Lung (tissue), 12 donors: ENCODE results near the gene HBEGF. TPM values are rescaled to one million over a fixed set of nuclear protein-coding genes. Genes with fewer than 3 reads are reported as not detected.

Source experiments
- ATAC-seq: fragments of 200-7000 bp; cut with Tn5 transposase; one replicate; pipeline ENCODE4 v1.9.1; 2020; ENCODE audit warnings: moderate number of reproducible peaks; ENCODE audit not compliant: insufficient read depth, low FRiP score
- DNase-seq, 3 donors: peaks; one replicate each; pipeline ENCODE4 v3.0.0-alpha.2; 2013 to 2017
- H3K27ac ChIP-seq, 2 donors: one replicate each; pipeline ENCODE4 v1.5.1; 2013; ENCODE audit warnings: mild to moderate bottlenecking in 2 of 2, moderate library complexity in 2 of 2, control low read depth in 1 of 2, inconsistent platforms in 1 of 2, low read depth in 1 of 2, low read length in 1 of 2
- H3K27me3 ChIP-seq, 3 donors: one replicate each; pipeline ENCODE4 v1.5.1; 2013; ENCODE audit warnings: low read length in 2 of 3; ENCODE audit not compliant: control insufficient read depth in 3 of 3, insufficient read depth in 3 of 3
- H3K36me3 ChIP-seq, 4 donors: one replicate each; pipeline ENCODE4 v1.5.1; 2013; ENCODE audit warnings: low read length in 4 of 4, mild to moderate bottlenecking in 1 of 4, moderate library complexity in 1 of 4; ENCODE audit not compliant: control insufficient read depth in 4 of 4, insufficient read depth in 4 of 4
- H3K4me1 ChIP-seq, 5 donors: one replicate each; pipeline ENCODE4 v1.5.1; 2013; ENCODE audit warnings: low read length in 5 of 5, mild to moderate bottlenecking in 2 of 5, moderate library complexity in 1 of 5; ENCODE audit not compliant: control insufficient read depth in 5 of 5, insufficient read depth in 5 of 5
- H3K4me3 ChIP-seq: one replicate; pipeline ENCODE4 v1.5.1; 2013; ENCODE audit warnings: mild to moderate bottlenecking, control low read depth, moderate library complexity
- H3K9ac ChIP-seq, 2 donors: one replicate each; pipeline ENCODE4 v1.5.1; 2013; ENCODE audit warnings: low read length in 2 of 2, control low read depth in 1 of 2; ENCODE audit not compliant: insufficient read depth in 1 of 2
- H3K9me3 ChIP-seq, 4 donors: one replicate each; pipeline ENCODE4 v1.5.1; 2013; ENCODE audit warnings: low read length in 3 of 4, mild to moderate bottlenecking in 1 of 4, moderate library complexity in 1 of 4; ENCODE audit not compliant: control insufficient read depth in 4 of 4, insufficient read depth in 3 of 4
- WGBS, 2 donors: extraction: QIAGEN DNeasy Blood & Tissue Kit; methylation state at CpG; one replicate each; pipeline ENCODE4 v1.1.7; 2013; 5-methylcytosine and 5-hydroxymethylcytosine counted together
- polyA plus RNA-seq, 2 donors: library from polyadenylated mRNA; stranded (reverse); fragments of 200-250 nt; gene quantifications; one replicate each; pipeline ENCODE4 v1.2.1, GENCODE V29; 2013
- total RNA-seq, 2 donors: library from RNA; depleted of rRNA in 1 of 2; stranded (reverse); fragments of >200 nt in 1 of 2; gene quantifications; one replicate each; pipeline ENCODE4 v1.2.1, GENCODE V29; 2014 to 2021
- TF ChIP-seq, protein P1 (sequence below): IDR thresholded peaks from 2 replicates; pipeline ENCODE4 v1.5.1; 2012; ENCODE audit warnings: mild to moderate bottlenecking; ENCODE audit errors: control extremely low read depth, extremely low read depth
- donor health status: control.
- donor health status: control.
- donor health status: Bipolar disorder and iron deficiency.
- donor health status: healthy.
- donor health status: DM: yes; HTN: yes; CAD: no.

Gene HBEGF
- total and polyA plus RNA-seq, 4 donors, result 13.0 to 27.1 (median 18.4) TPM

DNA sequence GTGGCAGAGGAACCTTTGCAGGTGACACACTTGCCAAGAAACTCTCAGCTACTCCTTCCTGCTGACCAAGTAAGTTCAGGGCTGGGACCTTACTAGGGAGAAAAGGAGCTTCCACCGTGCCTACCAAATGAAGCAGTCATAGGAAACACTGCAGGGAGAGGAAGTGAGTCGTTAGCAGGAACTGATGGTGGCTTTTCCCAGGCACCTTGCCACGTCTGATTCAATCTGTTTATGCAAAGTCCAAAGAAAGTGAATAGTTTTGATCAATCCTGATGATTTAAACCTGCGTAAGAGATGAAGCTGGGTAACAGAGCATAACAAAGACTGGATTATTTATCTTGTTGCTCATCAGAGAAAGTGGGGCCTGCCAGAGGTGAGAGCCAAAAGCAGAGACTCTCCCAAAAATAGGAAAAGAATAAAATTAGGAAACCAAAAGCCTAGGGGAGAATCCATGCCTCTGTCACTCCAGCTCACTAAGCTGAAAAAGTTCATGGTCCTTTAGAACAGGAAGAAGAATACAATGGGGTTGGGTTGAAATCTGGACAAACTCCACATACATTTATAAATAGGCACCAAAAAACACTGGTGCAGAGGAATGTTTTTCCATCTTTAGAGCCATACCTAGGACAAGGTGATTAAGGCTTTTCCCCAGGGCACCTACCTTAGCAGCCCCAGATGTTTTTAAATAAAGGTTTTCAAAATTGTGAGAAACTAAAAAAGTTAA lies 34.2 kb downstream of the HBEGF start:
- TF ChIP-seq, protein P1, sequence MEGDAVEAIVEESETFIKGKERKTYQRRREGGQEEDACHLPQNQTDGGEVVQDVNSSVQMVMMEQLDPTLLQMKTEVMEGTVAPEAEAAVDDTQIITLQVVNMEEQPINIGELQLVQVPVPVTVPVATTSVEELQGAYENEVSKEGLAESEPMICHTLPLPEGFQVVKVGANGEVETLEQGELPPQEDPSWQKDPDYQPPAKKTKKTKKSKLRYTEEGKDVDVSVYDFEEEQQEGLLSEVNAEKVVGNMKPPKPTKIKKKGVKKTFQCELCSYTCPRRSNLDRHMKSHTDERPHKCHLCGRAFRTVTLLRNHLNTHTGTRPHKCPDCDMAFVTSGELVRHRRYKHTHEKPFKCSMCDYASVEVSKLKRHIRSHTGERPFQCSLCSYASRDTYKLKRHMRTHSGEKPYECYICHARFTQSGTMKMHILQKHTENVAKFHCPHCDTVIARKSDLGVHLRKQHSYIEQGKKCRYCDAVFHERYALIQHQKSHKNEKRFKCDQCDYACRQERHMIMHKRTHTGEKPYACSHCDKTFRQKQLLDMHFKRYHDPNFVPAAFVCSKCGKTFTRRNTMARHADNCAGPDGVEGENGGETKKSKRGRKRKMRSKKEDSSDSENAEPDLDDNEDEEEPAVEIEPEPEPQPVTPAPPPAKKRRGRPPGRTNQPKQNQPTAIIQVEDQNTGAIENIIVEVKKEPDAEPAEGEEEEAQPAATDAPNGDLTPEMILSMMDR, result no peak
- DNase-seq, result no peak
- Histone ChIP-seq H3K9ac (no peak overlapping the region), H3K36me3 (no peaks in the 10 kb centered on the region), H3K27me3 (no peaks in the 10 kb centered on the region), H3K9me3 (no peaks in the 10 kb centered on the region), H3K4me3 (no peak overlapping the region), H3K4me1 (peaks cover 0 to 15% (median 0%) of the 10 kb centered on the region in 5 donors), H3K27ac (peak overlapping the region; percentile 37 to 43)
- WGBS, 2 donors, result 13 to 21% methylated on average over 4 of the region's 4 CpGs
- no peak for ATAC-seq

DNA sequence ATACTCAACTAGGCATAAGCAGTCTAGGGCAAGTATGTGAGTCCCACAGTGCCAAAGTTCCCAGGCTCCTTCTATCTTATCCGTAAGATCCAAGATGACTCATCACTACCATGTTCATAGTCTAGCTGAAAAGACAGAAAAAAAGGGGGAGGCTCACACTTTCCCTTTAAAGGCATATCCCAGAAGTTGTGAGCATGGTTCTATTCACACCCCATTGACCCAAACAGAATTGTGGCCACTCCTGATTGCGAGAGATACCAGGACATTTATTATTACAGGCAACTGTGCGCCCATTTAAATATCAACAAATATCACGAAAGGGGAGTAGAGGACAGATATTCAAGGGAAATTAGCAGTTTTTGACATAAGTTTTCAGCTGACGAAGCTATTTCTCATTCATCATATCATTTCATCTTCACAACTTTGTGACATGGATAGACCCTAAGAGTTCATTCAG lies 35.4 kb downstream of the HBEGF start:
- DNase-seq (no peak), ATAC-seq (peak; percentile 12)
- Histone ChIP-seq H3K9ac (no peak overlapping the region), H3K27ac (no peak overlapping the region), H3K27me3 (peaks cover 0 to 2% (median 0%) of the 10 kb centered on the region in 3 donors), H3K36me3 (no peaks in the 10 kb centered on the region), H3K4me3 (no peak overlapping the region), H3K9me3 (no peaks in the 10 kb centered on the region), H3K4me1 (peaks cover 0 to 15% (median 0%) of the 10 kb centered on the region in 5 donors)
- WGBS, 2 donors, result 88 to 89% methylated on average over 5 of the region's 5 CpGs
- TF ChIP-seq, protein P1, result no peak

DNA sequence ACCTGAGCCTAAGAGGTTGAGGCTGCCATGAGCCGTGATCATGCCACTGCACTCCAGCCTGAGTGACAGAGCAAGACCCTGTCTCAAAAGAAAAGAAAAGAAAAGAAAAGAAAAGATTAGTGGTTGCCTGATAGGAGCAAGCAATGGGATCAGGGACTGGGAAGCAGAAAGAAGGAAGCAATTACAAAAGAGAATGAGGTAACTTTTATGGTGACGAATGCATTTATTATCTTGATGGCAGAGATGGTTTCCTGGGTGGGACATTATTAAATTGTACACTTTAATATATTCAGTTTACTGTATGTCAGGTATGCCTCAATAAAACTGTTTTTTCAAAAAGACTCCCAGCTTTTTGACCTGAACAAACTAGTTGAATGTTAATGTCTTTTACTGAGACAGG lies 36.0 kb downstream of the HBEGF start:
- WGBS, 2 donors, result 52 to 71% methylated on average over 2 of the region's 2 CpGs
- TF ChIP-seq, protein P1, result no peak
- ATAC-seq (no peak), DNase-seq (no peak)
- Histone ChIP-seq H3K27ac (no peak overlapping the region), H3K27me3 (peaks cover 0 to 2% (median 0%) of the 10 kb centered on the region in 3 donors), H3K9me3 (no peaks in the 10 kb centered on the region), H3K4me1 (peaks cover 0 to 15% (median 0%) of the 10 kb centered on the region in 5 donors), H3K36me3 (no peaks in the 10 kb centered on the region), H3K4me3 (no peak overlapping the region), H3K9ac (no peak overlapping the region)
